GM21423 (cell line): ENCODE results near the gene ARHGEF4.
"Not testable (repeated sequence)": the region's sequence is repeated elsewhere in the genome, so short reads cannot be mapped to it uniquely, and the experiment has no call there.

Source experiments
- ATAC-seq: cut with Tn5 transposase; IDR thresholded peaks from one replicate; pipeline ENCODE4 v1.9.1; 2021; ENCODE audit warnings: mild to moderate bottlenecking, moderate library complexity; ENCODE audit not compliant: unreplicated experiment

The ARHGEF4 gene

DNA sequence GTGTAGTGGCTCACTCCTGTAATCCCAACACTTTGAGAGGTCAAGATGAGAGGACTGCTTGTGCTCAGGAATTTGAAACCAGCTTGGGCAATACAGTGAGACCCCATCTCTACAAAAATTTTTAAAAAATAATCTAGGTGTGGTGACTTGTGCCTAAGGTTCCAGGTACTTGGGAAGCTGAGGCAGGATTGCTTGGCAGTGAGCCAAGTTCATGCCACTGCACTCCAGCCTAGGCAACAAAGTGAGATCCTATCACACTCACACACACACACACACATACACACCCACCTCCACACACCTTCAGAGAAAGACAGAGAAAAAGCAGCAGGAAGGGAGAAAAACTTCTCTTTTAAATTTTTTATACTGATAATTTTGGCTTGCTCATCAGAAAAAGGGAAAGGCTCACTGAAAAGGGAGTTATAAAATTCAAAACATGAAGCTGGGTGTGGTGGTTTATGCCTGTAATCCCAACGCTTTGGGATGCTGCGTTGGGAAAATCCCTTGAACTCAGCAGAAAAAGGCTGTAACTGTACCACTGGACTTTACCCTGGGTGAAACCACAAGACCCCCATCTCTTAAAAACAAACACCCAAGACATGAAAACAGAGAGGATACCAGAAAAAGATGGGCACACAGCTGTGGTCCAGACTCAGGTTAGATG lies 230.9 kb downstream of the ARHGEF4 start:
- no peak for ATAC-seq

DNA sequence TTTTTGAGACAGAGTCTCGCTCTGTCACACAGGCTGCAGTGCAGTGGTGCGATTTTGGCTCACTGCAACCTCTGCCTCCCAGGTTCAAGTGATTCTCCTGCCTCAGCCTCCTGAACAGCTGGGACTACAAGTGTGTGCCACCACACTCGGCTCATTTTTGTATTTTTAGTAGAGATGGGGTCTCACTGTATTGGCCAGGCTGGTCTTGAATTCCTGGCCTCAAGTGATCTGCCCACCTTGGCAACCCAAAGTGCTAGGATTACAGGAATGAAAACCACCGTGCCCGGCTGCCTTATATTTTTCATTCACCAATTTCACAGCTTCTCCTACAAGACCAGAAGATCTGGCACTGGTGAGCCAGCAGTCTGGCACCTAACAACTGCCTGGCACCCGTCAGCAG lies 231.5 kb downstream of the ARHGEF4 start:
- not testable (repeated sequence) for ATAC-seq

DNA sequence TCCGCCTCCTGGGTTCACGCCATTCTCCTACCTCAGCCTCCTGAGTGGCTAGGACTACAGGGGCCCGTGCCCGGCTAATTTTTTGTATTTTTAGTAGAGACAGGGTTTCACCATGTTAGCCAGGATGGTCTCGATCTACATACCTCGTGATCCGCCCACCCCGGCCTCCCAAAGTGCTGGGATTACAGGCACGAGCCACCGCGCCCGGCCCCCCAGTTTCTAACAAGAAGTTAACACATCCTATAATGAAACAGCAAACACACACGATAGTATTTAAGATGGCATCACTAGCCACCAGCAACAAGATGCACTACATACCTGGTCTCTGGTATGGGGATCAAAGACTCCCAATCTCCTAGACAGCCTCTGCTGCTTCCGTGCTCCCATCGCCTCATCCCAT lies 238.9 kb downstream of the ARHGEF4 start:
- not testable (repeated sequence) for ATAC-seq

DNA sequence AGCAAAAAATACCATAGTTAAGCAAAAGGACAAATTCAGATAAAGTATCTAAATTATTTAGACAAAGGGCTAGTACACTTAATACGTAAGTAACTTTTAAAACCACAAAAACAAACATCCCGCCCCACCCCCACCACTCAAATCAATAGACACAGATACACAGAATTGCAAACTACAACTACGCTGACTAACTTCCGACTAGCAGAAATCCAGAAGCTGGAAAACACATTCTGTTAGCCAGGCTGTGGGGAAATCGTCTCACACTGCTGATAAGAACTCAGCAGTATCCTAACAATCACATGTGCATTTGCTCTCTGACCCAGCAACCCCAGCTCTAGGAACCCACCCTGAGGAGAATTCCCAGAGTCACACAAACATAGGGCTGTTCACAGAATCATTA lies 240.0 kb downstream of the ARHGEF4 start:
- ATAC-seq = no peak

DNA sequence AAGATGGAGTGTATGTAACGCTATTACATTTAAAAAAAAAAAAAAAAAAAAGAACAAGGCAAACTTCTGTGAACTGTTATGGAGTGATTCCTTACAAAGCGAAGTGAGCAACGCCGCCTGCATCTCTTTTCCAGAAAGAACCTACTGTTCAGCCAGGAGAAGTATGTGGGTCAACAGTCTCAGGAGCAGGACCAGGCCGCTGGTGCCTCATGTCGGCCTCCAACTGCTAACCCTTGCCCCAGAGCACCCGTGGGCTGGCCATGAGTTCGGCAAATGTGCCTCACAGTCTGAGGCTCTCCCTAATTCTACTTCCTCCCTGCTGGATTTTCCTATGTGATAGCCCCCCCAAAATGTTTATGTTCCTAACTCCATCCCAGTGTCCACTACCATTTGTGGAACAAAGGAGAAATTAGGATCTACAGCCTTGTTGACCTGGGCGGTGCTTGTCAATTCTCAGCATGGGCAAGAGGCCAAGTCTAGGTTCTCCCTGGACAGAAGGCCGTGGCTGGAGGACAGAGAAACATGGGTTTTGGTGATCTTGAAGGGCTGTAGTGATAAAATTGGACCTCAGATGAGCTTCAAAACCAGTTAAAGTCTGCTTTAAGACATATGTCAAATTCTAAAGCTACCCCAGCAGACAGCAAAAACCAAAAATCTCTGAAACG lies 240.6 kb downstream of the ARHGEF4 start:
- no peak for ATAC-seq

DNA sequence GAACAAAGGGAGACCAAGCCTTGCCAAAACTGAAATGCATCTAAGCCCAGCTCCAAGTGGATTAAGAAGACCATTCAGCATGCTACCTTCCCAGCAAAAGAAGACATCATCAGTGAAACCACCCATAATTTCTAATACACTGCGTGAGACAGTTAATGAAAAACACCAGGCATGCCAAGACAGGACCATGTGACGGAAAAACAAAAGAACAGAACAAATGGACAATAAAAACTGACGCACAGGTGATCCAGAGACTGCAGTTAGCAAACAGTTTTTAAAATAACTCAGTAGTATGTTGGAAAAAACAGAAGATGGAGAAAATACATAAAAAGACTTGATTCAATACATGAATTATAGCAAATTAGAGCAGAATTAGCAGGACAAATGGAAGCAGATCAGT lies 241.3 kb downstream of the ARHGEF4 start:
- ATAC-seq = no peak

DNA sequence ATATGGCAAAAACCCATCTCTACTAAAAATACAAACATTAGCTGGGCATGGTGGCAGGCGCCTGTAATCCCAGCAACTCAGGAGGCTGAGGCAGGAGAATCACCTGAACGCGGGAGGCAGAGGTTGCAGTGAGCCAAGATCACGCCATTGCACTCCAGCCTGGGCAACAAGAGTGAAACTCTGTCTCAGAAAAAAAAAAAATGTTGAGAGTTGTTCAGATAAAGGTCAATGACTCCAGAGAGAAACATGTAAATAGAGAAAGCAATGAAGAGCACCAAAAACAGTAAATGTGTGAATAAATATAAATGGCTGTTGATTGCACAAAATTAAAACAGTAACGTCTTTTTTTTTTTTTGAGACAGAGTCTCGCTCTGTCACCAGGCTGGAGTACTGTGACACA lies 243.2 kb downstream of the ARHGEF4 start:
- ATAC-seq = not testable (repeated sequence)

DNA sequence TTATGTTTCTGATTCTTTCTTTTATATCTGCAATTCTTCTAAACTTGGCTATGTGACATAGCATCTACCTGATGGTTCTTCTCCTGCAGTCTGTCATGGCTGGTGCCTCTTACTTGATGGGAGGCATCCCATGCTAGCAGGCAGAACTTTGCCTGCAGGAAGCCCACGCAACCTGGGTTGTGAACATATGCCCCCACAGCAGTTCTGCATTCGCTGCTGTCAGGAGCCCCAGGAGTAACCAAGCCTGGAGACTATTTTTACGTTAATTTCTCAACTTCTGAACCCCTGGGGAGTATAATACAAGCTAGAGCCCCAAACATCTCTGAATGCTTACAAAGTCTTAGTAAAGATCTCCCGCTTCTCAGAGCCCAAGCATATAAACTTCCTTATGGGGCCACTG lies 244.5 kb downstream of the ARHGEF4 start:
- no peak for ATAC-seq

DNA sequence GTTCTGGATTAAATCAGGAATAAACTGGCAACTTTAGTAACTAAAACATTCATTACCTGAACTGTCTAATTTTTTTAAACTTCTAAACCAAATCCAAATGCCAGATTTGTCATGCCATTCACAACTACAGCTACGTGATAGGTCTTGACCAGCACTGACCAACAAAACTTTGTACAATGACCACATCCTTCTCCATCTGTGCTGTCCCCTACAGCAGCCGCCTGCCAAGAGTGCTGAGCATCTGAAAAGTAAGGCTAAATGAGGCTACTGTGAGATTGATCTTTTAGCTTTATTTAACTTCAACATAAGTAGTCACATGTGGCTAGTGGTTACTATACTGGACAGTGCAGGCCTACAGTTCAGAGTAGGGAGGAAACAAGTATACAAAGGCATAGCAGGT lies 248.9 kb downstream of the ARHGEF4 start:
- no peak for ATAC-seq

DNA sequence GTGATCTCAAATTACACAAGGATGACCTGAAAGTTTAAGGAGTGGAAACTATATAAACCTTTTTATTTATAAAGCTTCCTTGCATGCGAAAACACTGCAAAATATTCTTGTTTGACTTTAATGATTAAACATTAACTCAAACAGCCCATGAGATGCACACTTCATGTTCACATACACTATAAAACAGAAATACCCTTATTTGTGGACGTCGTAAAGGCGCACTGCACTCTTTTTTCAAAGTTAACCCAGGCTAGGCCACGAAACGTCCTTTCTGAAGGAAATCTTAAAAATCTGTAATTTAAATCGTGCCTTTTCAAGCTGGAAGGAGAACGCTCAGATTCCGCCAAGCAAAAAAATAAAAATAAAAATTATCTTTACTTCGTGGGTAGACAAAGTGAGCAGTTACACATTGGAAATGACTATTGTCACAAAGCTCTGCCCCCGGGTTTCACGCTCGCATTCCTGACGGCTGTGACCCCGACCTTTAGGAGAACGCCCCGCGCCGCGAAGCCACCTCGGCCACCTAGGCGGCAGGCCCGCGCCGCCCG lies 255.8 kb downstream of the ARHGEF4 start:
- ATAC-seq = no peak

DNA sequence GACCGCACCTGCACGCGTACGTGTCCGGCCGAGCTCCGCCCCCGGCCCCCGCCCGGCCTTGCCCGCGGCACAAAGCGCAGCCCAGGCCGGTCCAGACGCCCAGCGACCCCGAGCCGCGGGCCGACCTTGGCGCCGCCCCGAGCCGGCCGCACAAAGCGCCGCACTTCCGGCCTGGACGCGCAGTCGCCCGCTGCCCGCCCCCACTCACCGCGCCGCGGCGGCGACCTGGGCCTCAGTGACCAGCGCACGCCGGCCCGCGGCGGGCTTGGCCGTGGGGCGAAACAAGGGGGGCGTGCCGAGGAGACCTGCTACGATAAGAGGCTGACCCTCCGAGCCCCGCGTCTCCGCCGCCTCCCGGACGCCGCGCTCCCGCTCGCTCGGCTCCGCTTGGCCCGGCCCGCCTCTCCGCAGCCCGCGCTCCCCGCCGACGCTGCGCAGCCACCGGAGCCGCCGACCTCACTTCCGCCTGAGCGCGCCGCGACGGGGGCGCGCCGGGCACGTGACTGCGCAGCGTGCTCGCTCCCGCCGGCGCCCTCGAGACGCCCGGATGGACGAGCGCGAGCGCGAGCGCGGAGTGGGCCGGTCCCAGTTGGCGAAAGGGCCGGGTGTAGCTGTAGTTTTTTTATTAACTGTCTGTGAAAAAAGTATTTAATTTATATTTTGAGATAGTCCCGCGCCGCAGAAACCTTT lies 256.4 kb downstream of the ARHGEF4 start, which contains the start of gene FAM168B:
Gene FAM168B (minus strand): TSS at position 455 of the 690 bp plus-strand sequence. CDS start 10,814 bp downstream, outside the sequence.
- peak; percentile 83 for ATAC-seq

DNA sequence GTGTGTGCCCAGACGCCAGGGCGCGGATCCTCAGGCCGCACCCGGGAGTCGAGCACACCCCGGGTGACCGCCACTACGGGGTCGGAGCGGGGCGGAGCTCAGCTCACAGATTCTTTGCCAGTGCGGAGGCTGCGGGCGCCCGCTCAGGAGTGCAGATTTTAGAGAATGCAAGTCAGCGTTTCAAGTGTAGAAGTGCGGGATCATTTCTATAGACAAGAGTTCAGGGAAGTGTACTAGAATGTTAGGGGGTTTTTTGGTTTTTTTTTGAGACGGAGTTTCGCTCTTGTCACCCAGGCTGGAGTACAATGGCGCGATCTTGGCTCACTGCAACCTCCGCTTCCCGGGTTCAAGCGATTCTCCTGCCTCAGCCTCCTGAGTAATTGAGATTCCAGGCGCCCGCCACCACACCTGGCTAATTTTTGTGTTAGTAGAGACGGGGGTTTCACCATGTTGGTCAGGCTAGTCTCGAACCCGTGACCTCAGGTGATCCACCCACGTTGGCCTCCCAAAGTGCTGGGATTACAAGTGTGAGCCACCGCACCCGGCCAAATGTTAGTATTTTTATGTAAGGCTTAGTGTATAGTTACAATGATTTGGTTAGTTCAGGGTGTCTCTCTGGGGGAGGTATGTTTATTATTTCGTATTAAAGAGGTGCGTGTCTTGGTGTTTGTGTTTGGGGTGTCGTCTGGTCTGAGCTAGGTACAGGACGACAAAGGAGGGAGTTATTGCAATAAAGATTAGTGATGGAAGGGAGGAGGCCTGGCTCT lies 257.2 kb downstream of the ARHGEF4 start:
- ATAC-seq = peak; percentile 60

DNA sequence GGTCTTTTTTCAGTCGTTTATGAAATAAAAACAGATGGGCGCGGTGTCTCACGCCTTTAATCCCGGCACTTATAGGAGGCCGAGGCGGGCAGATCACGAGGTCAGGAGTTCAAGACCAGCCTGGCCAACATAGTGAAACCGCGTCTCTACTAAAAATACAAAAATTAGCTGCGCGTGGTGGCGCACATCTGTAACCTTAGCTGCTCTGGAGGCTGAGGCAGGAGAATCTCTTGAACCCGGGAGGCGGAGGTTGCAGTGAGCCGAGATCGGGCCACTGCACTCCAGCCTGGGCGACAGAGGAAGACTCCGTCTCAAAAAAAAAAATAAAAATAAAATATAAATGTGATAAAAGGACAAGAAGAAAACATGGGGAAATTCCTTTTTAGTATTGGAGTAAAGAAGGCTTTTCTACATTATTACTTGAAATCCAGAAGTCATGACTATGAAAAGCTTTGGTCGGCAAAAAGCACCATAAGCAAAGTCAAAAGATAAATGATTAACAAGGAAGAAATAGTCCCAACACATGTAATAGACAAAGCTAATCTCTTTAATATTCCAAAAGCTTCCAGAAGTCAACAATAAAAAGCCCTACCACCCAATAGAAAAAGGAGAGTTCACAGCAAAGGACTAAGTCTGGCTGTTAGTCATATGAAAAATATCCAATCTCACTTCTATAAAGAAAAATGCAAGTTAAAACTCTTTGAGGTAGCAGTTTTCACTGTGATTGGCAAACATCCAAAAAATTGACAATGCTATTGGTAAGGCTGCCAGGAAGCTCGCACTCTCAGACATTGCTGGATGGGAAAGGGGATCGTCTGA lies 258.0 kb downstream of the ARHGEF4 start:
- ATAC-seq = no peak
